NB4 (cell line): Measurements from ENCODE around the gene SRF.

Experiments used
- CTCF ChIP-seq: IDR thresholded peaks from one replicate; pipeline ENCODE4 v1.5.1; 2012; ENCODE audit warnings: low read depth, low read length
- MAX ChIP-seq: IDR thresholded peaks from 2 replicates; pipeline ENCODE4 v1.6.1; 2011; ENCODE audit warnings: low read depth, low read length
- POLR2A ChIP-seq: IDR thresholded peaks from 2 replicates; pipeline ENCODE4 v1.6.1; 2011; ENCODE audit warnings: mild to moderate bottlenecking; ENCODE audit not compliant: insufficient read length; ENCODE audit errors: extremely low read depth

- TF ChIP-seq MAX (no peak), CTCF (no peak), POLR2A (no peak)
Measured at GRCh38 chr6:43185391-43185985, 14.4 kb downstream of the SRF start.
